Mucosa of descending colon (tissue), 3 donors: Measurements from ENCODE around the gene SLC43A2. TPM values are rescaled to one million over a fixed set of nuclear protein-coding genes. Genes with fewer than 3 reads are reported as not detected.

Source experiments
- ATAC-seq: fragments of 200-7000 bp; cut with Tn5 transposase; one replicate; pipeline ENCODE4 v1.9.1; 2020; ENCODE audit warnings: mild to moderate bottlenecking, moderate library complexity
- DNase-seq, 3 donors: peaks; one replicate each; pipeline ENCODE4 v3.0.0-alpha.2; 2020
- H3K36me3 ChIP-seq: fragments of 200-600 bp; one replicate; pipeline ENCODE4 v1.8.0; 2021; ENCODE audit warnings: low read depth, mild to moderate bottlenecking
- H3K4me1 ChIP-seq: fragments of 200-600 bp; one replicate; pipeline ENCODE4 v1.8.0; 2021; ENCODE audit warnings: low read depth, mild to moderate bottlenecking
- H3K4me3 ChIP-seq: fragments of 200-600 bp; one replicate; pipeline ENCODE4 v1.8.0; 2021; ENCODE audit warnings: mild to moderate bottlenecking
- H3K9me3 ChIP-seq: fragments of 200-600 bp; one replicate; pipeline ENCODE4 v1.8.0; 2021; ENCODE audit warnings: mild to moderate bottlenecking
- CTCF ChIP-seq: fragments of 200-600 bp; IDR thresholded peaks from one replicate; pipeline ENCODE4 v1.8.0; 2022; ENCODE audit warnings: antibody characterized with exemption, mild to moderate bottlenecking
- intact Hi-C, 2 donors: fragments of 100-400 bp; cut with DNase I in 1 of 2; cut with micrococcal nuclease in 1 of 2; formaldehyde crosslinking; loops; one replicate each; pipeline versions ENCODE4 v1.11.0 to v1.11.1; 2022; cut with DNase I, micrococcal nuclease
- total RNA-seq, 3 donors: library from RNA; stranded (reverse); fragmentation: NEBNext Ultra II Directional in 2 of 3; extraction: Animal tissue kit (Norgen Biotek cat#: 25700) in 2 of 3; gene quantifications; one replicate each; pipeline versions ENCODE4 v1.2.1 to v1.2.4, GENCODE V29; 2021 to 2023
- donor health status: DM: no; HTN: no; CAD: no; lungs with moderate emphysema.
- donor health status: DM: no; HTN: no; CAD: no.
- donor health status: DM: no; HTN: yes; CAD: no.

Gene SLC43A2
- total RNA-seq, 3 donors from 2014 or later, result 12.7 to 30.8 (median 23.7) TPM

GRCh38 chr17:1548032-1548431 lies 80.6 kb downstream of the SLC43A2 start:
- ATAC-seq, result no peak
- peaks cover 4% of the 10 kb centered on the region for H3K4me1 ChIP-seq
- no peak for TF ChIP-seq CTCF
- DNase-seq, result no peak
- H3K9me3 ChIP-seq, result no peaks in the 10 kb centered on the region
- no peak overlapping the region for H3K4me3 ChIP-seq
- peaks cover 5% of the 10 kb centered on the region for H3K36me3 ChIP-seq
- intact Hi-C loops, result no loop called here

- intact Hi-C loops, result no loop called here
- TF ChIP-seq CTCF, result no peak
- no peak overlapping the region for H3K4me3 ChIP-seq
- no peaks in the 10 kb centered on the region for H3K9me3 ChIP-seq
- H3K36me3 ChIP-seq, result peaks cover 8% of the 10 kb centered on the region
- H3K4me1 ChIP-seq, result peaks cover 4% of the 10 kb centered on the region
- no peak for DNase-seq
- ATAC-seq, result peak; percentile 35
These were observed 82.2 kb downstream of the SLC43A2 start for GRCh38 chr17:1546292-1546922.

- Histone ChIP-seq H3K4me1 (peaks cover 4% of the 10 kb centered on the region), H3K4me3 (no peak overlapping the region), H3K36me3 (peaks cover 4% of the 10 kb centered on the region), H3K9me3 (no peaks in the 10 kb centered on the region)
- intact Hi-C loops, result no loop called here
- ATAC-seq (peak; percentile 95), DNase-seq (peak in 1 of 3 donors; percentile 65)
- TF ChIP-seq CTCF, result no peak
These were observed 83.0 kb downstream of the SLC43A2 start for GRCh38 chr17:1545618-1546017.

GRCh38 chr17:1542316-1542715 lies 86.3 kb downstream of the SLC43A2 start:
- Histone ChIP-seq H3K36me3 (peaks cover 4% of the 10 kb centered on the region), H3K9me3 (no peaks in the 10 kb centered on the region), H3K4me3 (no peak overlapping the region), H3K4me1 (peaks cover 4% of the 10 kb centered on the region)
- TF ChIP-seq CTCF, result no peak
- intact Hi-C loops, result no loop called here
- no peak for ATAC-seq
- no peak for DNase-seq

GRCh38 chr17:1541367-1541904 lies 87.2 kb downstream of the SLC43A2 start:
- TF ChIP-seq CTCF, result no peak
- intact Hi-C loops, result no loop called here

More at GRCh38 chr17:1541367-1541904, 87.2 kb downstream of the SLC43A2 start:
- ATAC-seq, result no peak
- H3K4me1 ChIP-seq, result peaks cover 4% of the 10 kb centered on the region
- no peak for DNase-seq
- H3K4me3 ChIP-seq, result no peak overlapping the region
- H3K36me3 ChIP-seq, result peaks cover 4% of the 10 kb centered on the region
- no peaks in the 10 kb centered on the region for H3K9me3 ChIP-seq
